IMR-90 (cell line): ENCODE measurements around the gene GPAM. TPM values are rescaled to one million over a fixed set of nuclear protein-coding genes. Genes with fewer than 3 reads are reported as not detected.

Experiments
- ATAC-seq: fragments of 200-7000 bp; cut with Tn5 transposase; 2 replicates; pipeline ENCODE4 v1.9.1; 2020; ENCODE audit warnings: low read depth, mild to moderate bottlenecking, moderate library complexity
- BruUV-seq: library from RNA; stranded (reverse); fragments of 400-500 nt; replicated peaks from 2 replicates; lab custom pipeline; 2021; lab: Mats Ljungman, UMichigan
- CTCF ChIA-PET: fragments of 300-600 bp; formaldehyde crosslinking; extraction: SDS; loops from one replicate; lab custom pipeline; 2021; ENCODE audit warnings: antibody characterized with exemption; lab: Yijun Ruan, JAX
- POLR2A ChIA-PET: fragments of 300-600 bp; sonication (Branson Sonifier 250); formaldehyde crosslinking; loops from one replicate; lab custom pipeline; 2022; ENCODE audit warnings: antibody characterized with exemption; ENCODE audit not compliant: unreplicated experiment; lab: Charles Lee
- DNase-seq: peaks from one replicate; pipeline ENCODE4 v3.0.0; 2013
- H2AFZ ChIP-seq: replicated peaks from 2 replicates; pipeline ENCODE3; 2013; ENCODE audit warnings: low read length, mild to moderate bottlenecking; ENCODE audit not compliant: poor library complexity
- H2AK5ac ChIP-seq: 2 replicates; pipeline ENCODE4 v1.6.1; 2013; ENCODE audit warnings: low read depth, low read length, inconsistent platforms
- H2AK9ac ChIP-seq: replicated peaks from 2 replicates; pipeline ENCODE3; 2013; ENCODE audit warnings: mild to moderate bottlenecking, low read depth, low read length, moderate library complexity; ENCODE audit not compliant: poor library complexity
- H2BK120ac ChIP-seq: 2 replicates; pipeline ENCODE4 v1.6.1; 2013; ENCODE audit warnings: low read depth, low read length, inconsistent platforms
- H2BK15ac ChIP-seq: 3 replicates; pipeline ENCODE4 v1.6.1; 2013; ENCODE audit warnings: low read depth, low read length, inconsistent platforms
- H2BK20ac ChIP-seq: 2 replicates; pipeline ENCODE4 v1.6.1; 2013; ENCODE audit warnings: low read depth, mild to moderate bottlenecking, inconsistent platforms, low read length, moderate library complexity
- H2BK5ac ChIP-seq: 2 replicates; pipeline ENCODE4 v1.6.1; 2013; ENCODE audit warnings: mild to moderate bottlenecking, low read depth, low read length, inconsistent platforms; ENCODE audit not compliant: poor library complexity, severe bottlenecking
- H3K14ac ChIP-seq: replicated peaks from 2 replicates; pipeline ENCODE4 v1.6.1; 2013; ENCODE audit warnings: low read depth, low read length, inconsistent platforms
- H3K18ac ChIP-seq: 2 replicates; pipeline ENCODE4 v1.6.1; 2013; ENCODE audit warnings: low read depth, low read length, control low read depth
- H3K23ac ChIP-seq: 2 replicates; pipeline ENCODE4 v1.6.1; 2013; ENCODE audit warnings: low read depth, low read length, inconsistent platforms
- H3K27ac ChIP-seq: 2 replicates; pipeline ENCODE4 v1.5.1; 2013; ENCODE audit warnings: mild to moderate bottlenecking, control low read depth, low read length; ENCODE audit not compliant: insufficient read depth
- H3K27me3 ChIP-seq: 2 replicates; pipeline ENCODE4 v1.6.1; 2013; ENCODE audit warnings: low read length; ENCODE audit not compliant: control insufficient read depth, insufficient read depth
- H3K36me3 ChIP-seq: 2 replicates; pipeline ENCODE4 v1.6.1; 2013; ENCODE audit warnings: low read length, mixed read lengths; ENCODE audit not compliant: control insufficient read depth, insufficient read depth
- H3K4ac ChIP-seq: 2 replicates; pipeline ENCODE4 v1.6.1; 2013; ENCODE audit warnings: low read depth, low read length, inconsistent platforms
- H3K4me1 ChIP-seq: 2 replicates; pipeline ENCODE4 v1.6.1; 2013; ENCODE audit warnings: low read length, mixed read lengths; ENCODE audit not compliant: control insufficient read depth, insufficient read depth
- H3K4me2 ChIP-seq: 2 replicates; pipeline ENCODE4 v1.6.1; 2013; ENCODE audit warnings: low read depth, mild to moderate bottlenecking, control low read depth, low read length, moderate library complexity
- H3K4me3 ChIP-seq: 2 replicates; pipeline ENCODE4 v1.5.1; 2013; ENCODE audit warnings: low read depth, mild to moderate bottlenecking, control low read depth, low read length, moderate library complexity; ENCODE audit not compliant: insufficient read depth
- H3K56ac ChIP-seq: 2 replicates; pipeline ENCODE4 v1.6.1; 2013; ENCODE audit warnings: low read length, inconsistent platforms; ENCODE audit not compliant: insufficient read depth; ENCODE audit errors: extremely low read depth
- H3K79me1 ChIP-seq, 2 experiments: 2 replicates each; pipeline ENCODE4 v1.6.1; 2013; ENCODE audit warnings: low read length in 2 of 2, inconsistent platforms in 1 of 2, low read depth in 1 of 2
- H3K9ac ChIP-seq: 2 replicates; pipeline ENCODE4 v1.6.1; 2013; ENCODE audit warnings: low read depth, low read length, control low read depth
- H3K9me1 ChIP-seq: 2 replicates; pipeline ENCODE4 v1.6.1; 2013; ENCODE audit warnings: low read length, inconsistent platforms; ENCODE audit not compliant: insufficient read depth
- H3K9me3 ChIP-seq: 2 replicates; pipeline ENCODE4 v1.6.1; 2013; ENCODE audit warnings: low read length; ENCODE audit not compliant: control insufficient read depth, insufficient read depth
- H4K20me1 ChIP-seq: 2 replicates; pipeline ENCODE4 v1.6.1; 2013; ENCODE audit warnings: low read length, inconsistent platforms; ENCODE audit not compliant: insufficient read depth
- H4K5ac ChIP-seq: 2 replicates; pipeline ENCODE4 v1.6.1; 2013; ENCODE audit warnings: mild to moderate bottlenecking, low read depth, low read length, control low read depth
- H4K8ac ChIP-seq, 2 experiments: 2 replicates each; pipeline ENCODE4 v1.6.1; 2013; ENCODE audit warnings: low read depth in 2 of 2, low read length in 2 of 2, control low read depth in 1 of 2, inconsistent platforms in 1 of 2
- H4K91ac ChIP-seq: 2 replicates; pipeline ENCODE4 v1.6.1; 2013; ENCODE audit warnings: low read depth, low read length, inconsistent platforms; ENCODE audit not compliant: insufficient read depth
- USF2 ChIP-seq: fragments of 150-350 bp; IDR thresholded peaks from 2 replicates; pipeline ENCODE4 v1.6.1; 2017; ENCODE audit warnings: mild to moderate bottlenecking, antibody characterized with exemption, low read length, low read depth
- WGBS, 2 experiments: methylation state at CpG; one replicate each; pipeline versions ENCODE4 v1.1.5 to v1.1.7; 2013; ENCODE audit warnings: missing lambda C conversion rate in 2 of 2; ENCODE audit not compliant: insufficient read length in 1 of 2; ENCODE audit errors: extremely low coverage in 2 of 2; 5-methylcytosine and 5-hydroxymethylcytosine counted together
- dilution Hi-C: fragments of 300-500 bp; cut with HindIII; formaldehyde crosslinking; loops from one replicate; pipeline ENCODE4 v1.14.3; 2018; ENCODE audit warnings: low sequenced_read_pairs; ENCODE audit not compliant: unreplicated experiment
- in situ Hi-C: fragments of 300-500 bp; cut with MboI; formaldehyde crosslinking; loops from 3 replicates; pipeline ENCODE4 v1.14.3; 2019; ENCODE audit warnings: low sequenced_read_pairs, inconsistent platforms, mixed read lengths
- intact Hi-C: fragments of 100-400 bp; cut with micrococcal nuclease; formaldehyde crosslinking; loops from 2 replicates; pipeline ENCODE4 v1.10.0; 2022
- polyA plus RNA-seq, 3 experiments: library from polyadenylated mRNA; depleted of rRNA; stranded (reverse); fragments of >200 nt; gene quantifications; 2 replicates each; pipeline ENCODE4 v1.2.3, GENCODE V29; 2012; ENCODE audit warnings: low replicate concordance in 1 of 3
- total RNA-seq: library from RNA; depleted of rRNA; stranded (reverse); fragments of >200 nt; gene quantifications from 2 replicates; pipeline ENCODE4 v1.2.3, GENCODE V29; 2012

GPAM gene
- total and polyA plus RNA-seq, 2 of the 4 experiments (the other 2 are of a cell fraction) = 3.5 to 11.5 TPM

- H2BK15ac ChIP-seq = no peak overlapping the region
- TF ChIP-seq USF2 = no peak
- no peak overlapping the region for H4K91ac ChIP-seq
- H2BK20ac ChIP-seq = no peak overlapping the region
- CTCF ChIA-PET = interaction anchor here (1.2 kb wide), 1 partner anchor 47 kb away, joined by 3 read pairs; no protein-coding TSS in a partner anchor
- ATAC-seq = no peak
- no TSS peak for BruUV-seq
- no peak for DNase-seq
- H3K9me3 ChIP-seq = no peaks in the 10 kb centered on the region
- no peak overlapping the region; the same call in 1 of the 2 replicates for H2BK120ac ChIP-seq
- H3K18ac ChIP-seq = no peak overlapping the region
- in situ Hi-C loops = loop anchor here (5.0 to 10.0 kb wide), 2 partner anchors 123 to 260 kb away; partner anchors contain the start of genes VTI1A and ZDHHC6
- no peak overlapping the region for H2AK9ac ChIP-seq
- H3K23ac ChIP-seq = no peak overlapping the region
- H4K8ac ChIP-seq = peak overlapping the region; percentile 57 to 78; a peak in 3 of 4 replicates
- H3K14ac ChIP-seq = no peak overlapping the region
- intact Hi-C loops = loop anchor here (5.0 to 10.0 kb wide), 2 partner anchors 253 to 1200 kb away; no protein-coding TSS in a partner anchor
- H3K9me1 ChIP-seq = no peaks in the 10 kb centered on the region
- H4K5ac ChIP-seq = peak overlapping the region; percentile 53
- H3K4ac ChIP-seq = no peak overlapping the region
- no CpG with 5 or more reads among the region's 2 CpGs for WGBS, 2 experiments
- H2AFZ ChIP-seq = no peak overlapping the region
- no peak overlapping the region for H3K27ac ChIP-seq
- no peak overlapping the region for H3K56ac ChIP-seq
- peak overlapping the region; percentile 46; the same call in 1 of the 2 replicates for H3K4me2 ChIP-seq
- H4K20me1 ChIP-seq = no peaks in the 10 kb centered on the region
- H2AK5ac ChIP-seq = peak overlapping the region; percentile 21
- dilution Hi-C loops = no loop called here
- H3K4me3 ChIP-seq = no peak overlapping the region
- peaks cover 8 to 12% of the 10 kb centered on the region in 2 experiments for H3K79me1 ChIP-seq
- no peak overlapping the region for H2BK5ac ChIP-seq
- H3K9ac ChIP-seq = no peak overlapping the region
- H3K27me3 ChIP-seq = no peaks in the 10 kb centered on the region
- POLR2A ChIA-PET = no interaction called here
- H3K36me3 ChIP-seq = no peaks in the 10 kb centered on the region
- 0 out of 2 replicates have a peak, but pooled peaks cover 3% of the 10 kb centered on the region for H3K4me1 ChIP-seq
Measured at GRCh38 chr10:112184379-112184778, 814 bp upstream of the GPAM start.
